Dermis blood vessel endothelial cell (primary cell): Measurements from ENCODE around the gene OR10A6. TPM values are rescaled to one million over a fixed set of nuclear protein-coding genes. Genes with fewer than 3 reads are reported as not detected.

Experiments
- total RNA-seq: library from RNA; depleted of rRNA; stranded (reverse); fragments of >200 nt; gene quantifications from 2 replicates; pipeline ENCODE4 v1.2.3, GENCODE V29; 2014

The OR10A6 gene
- total RNA-seq, 1 donor from 2014 or later: not detected

Other genes with a start within 250 kb of the OR10A6 start
- gene OVCH2, start 224.8 kb downstream of the OR10A6 start, total RNA-seq: not detected in 2 replicates
- gene OR5P2, start 134.3 kb downstream of the OR10A6 start, total RNA-seq: not detected in 2 replicates
- gene OR5P3, start 100.4 kb downstream of the OR10A6 start, total RNA-seq: not detected in 2 replicates
- not detected in 2 replicates for gene OR10A3, start 10.4 kb upstream of the OR10A6 start, total RNA-seq
- under 0.01 TPM in 1 of 2 replicates, not detected in the other for gene NLRP10, start 34.2 kb upstream of the OR10A6 start, total RNA-seq
- 240 and 255 TPM in 2 replicates for gene EIF3F, start 56.1 kb upstream of the OR10A6 start, total RNA-seq
- gene TUB, start 149.9 kb upstream of the OR10A6 start, total RNA-seq: 1.4 and 1.6 TPM in 2 replicates
- not detected in 2 replicates for gene RIC3, start 237.8 kb upstream of the OR10A6 start, total RNA-seq